ENCODE measurements around the gene TRPM6.

- TF ChIP-seq, protein P1, sequence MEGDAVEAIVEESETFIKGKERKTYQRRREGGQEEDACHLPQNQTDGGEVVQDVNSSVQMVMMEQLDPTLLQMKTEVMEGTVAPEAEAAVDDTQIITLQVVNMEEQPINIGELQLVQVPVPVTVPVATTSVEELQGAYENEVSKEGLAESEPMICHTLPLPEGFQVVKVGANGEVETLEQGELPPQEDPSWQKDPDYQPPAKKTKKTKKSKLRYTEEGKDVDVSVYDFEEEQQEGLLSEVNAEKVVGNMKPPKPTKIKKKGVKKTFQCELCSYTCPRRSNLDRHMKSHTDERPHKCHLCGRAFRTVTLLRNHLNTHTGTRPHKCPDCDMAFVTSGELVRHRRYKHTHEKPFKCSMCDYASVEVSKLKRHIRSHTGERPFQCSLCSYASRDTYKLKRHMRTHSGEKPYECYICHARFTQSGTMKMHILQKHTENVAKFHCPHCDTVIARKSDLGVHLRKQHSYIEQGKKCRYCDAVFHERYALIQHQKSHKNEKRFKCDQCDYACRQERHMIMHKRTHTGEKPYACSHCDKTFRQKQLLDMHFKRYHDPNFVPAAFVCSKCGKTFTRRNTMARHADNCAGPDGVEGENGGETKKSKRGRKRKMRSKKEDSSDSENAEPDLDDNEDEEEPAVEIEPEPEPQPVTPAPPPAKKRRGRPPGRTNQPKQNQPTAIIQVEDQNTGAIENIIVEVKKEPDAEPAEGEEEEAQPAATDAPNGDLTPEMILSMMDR (conservative IDR thresholded peaks at IDR 0.05): no peak
- TF ChIP-seq ZFX (IDR thresholded peaks at IDR 0.05): no peak
Measured at GRCh38 chr9:74736646-74737045, 151.1 kb downstream of the TRPM6 start.
